ENCODE data around the gene SYNJ2.

SYNJ2 gene

GRCh38 chr6:158015188-158015506 is 33.5 kb downstream of the SYNJ2 start:
- Histone ChIP-seq H3K4me3 (ENCODE audit: low read length) (no peak overlapping the region), H3K79me2 (ENCODE audit: low read length) (peaks cover 22% of the 10 kb centered on the region), H3K4me1 (ENCODE audit: low read length) (peaks cover 18% of the 10 kb centered on the region), H3K9me3 (ENCODE audit: insufficient read depth, low read length) (no peaks in the 10 kb centered on the region), H3K36me3 (replicated peaks; ENCODE audit: low read depth, low read length) (no peaks in the 10 kb centered on the region), H4K20me1 (ENCODE audit: insufficient read depth, low read length) (no peaks in the 10 kb centered on the region), H3K27ac (ENCODE audit: low read length) (no peak overlapping the region), H2AFZ (ENCODE audit: low read depth, low read length) (no peak overlapping the region), H3K4me2 (ENCODE audit: low read length) (no peak overlapping the region), H3K9ac (ENCODE audit: low read length) (no peak overlapping the region), H3K27me3 (ENCODE audit: low read depth, low read length) (no peaks in the 10 kb centered on the region)
- TF ChIP-seq EZH2phosphoT487 (IDR thresholded peaks at IDR 0.05; ENCODE audit: low read depth) (no peak), CTCF (IDR thresholded peaks at IDR 0.05; ENCODE audit: low read depth, low read length) (no peak)

GRCh38 chr6:158016571-158017383 is 35.1 kb downstream of the SYNJ2 start:
- Histone ChIP-seq H2AFZ (ENCODE audit: low read depth, low read length) (no peak overlapping the region), H3K79me2 (ENCODE audit: low read length) (peaks cover 22% of the 10 kb centered on the region), H3K9ac (ENCODE audit: low read length) (no peak overlapping the region), H3K4me3 (ENCODE audit: low read length) (no peak overlapping the region), H3K9me3 (ENCODE audit: insufficient read depth, low read length) (no peaks in the 10 kb centered on the region), H4K20me1 (ENCODE audit: insufficient read depth, low read length) (no peaks in the 10 kb centered on the region), H3K4me2 (ENCODE audit: low read length) (no peak overlapping the region), H3K27me3 (ENCODE audit: low read depth, low read length) (no peaks in the 10 kb centered on the region), H3K27ac (ENCODE audit: low read length) (no peak overlapping the region), H3K4me1 (ENCODE audit: low read length) (peaks cover 18% of the 10 kb centered on the region), H3K36me3 (replicated peaks; ENCODE audit: low read depth, low read length) (no peaks in the 10 kb centered on the region)
- TF ChIP-seq CTCF (IDR thresholded peaks at IDR 0.05; ENCODE audit: low read depth, low read length) (no peak), EZH2phosphoT487 (IDR thresholded peaks at IDR 0.05; ENCODE audit: low read depth) (no peak)

- no peak overlapping the region for H3K4me3 ChIP-seq (ENCODE audit: low read length)
- no peak overlapping the region for H3K9ac ChIP-seq (ENCODE audit: low read length)
- no peak overlapping the region for H2AFZ ChIP-seq (ENCODE audit: low read depth, low read length)
- H3K36me3 ChIP-seq (replicated peaks; ENCODE audit: low read depth, low read length): no peaks in the 10 kb centered on the region
- no peaks in the 10 kb centered on the region for H3K9me3 ChIP-seq (ENCODE audit: insufficient read depth, low read length)
- TF ChIP-seq EZH2phosphoT487 (IDR thresholded peaks at IDR 0.05; ENCODE audit: low read depth) (no peak), CTCF (IDR thresholded peaks at IDR 0.05; ENCODE audit: low read depth, low read length) (no peak)
- no peaks in the 10 kb centered on the region for H4K20me1 ChIP-seq (ENCODE audit: insufficient read depth, low read length)
- no peak overlapping the region for H3K27ac ChIP-seq (ENCODE audit: low read length)
- H3K27me3 ChIP-seq (ENCODE audit: low read depth, low read length): no peaks in the 10 kb centered on the region
- peaks cover 22% of the 10 kb centered on the region for H3K79me2 ChIP-seq (ENCODE audit: low read length)
- H3K4me1 ChIP-seq (ENCODE audit: low read length): peaks cover 18% of the 10 kb centered on the region
- H3K4me2 ChIP-seq (ENCODE audit: low read length): no peak overlapping the region
Measured at GRCh38 chr6:158017621-158018040, 36.0 kb downstream of the SYNJ2 start.

- H3K79me2 ChIP-seq (ENCODE audit: low read length): peaks cover 22% of the 10 kb centered on the region
- H3K36me3 ChIP-seq (replicated peaks; ENCODE audit: low read depth, low read length): no peaks in the 10 kb centered on the region
- H3K4me3 ChIP-seq (ENCODE audit: low read length): no peak overlapping the region
- H3K9me3 ChIP-seq (ENCODE audit: insufficient read depth, low read length): no peaks in the 10 kb centered on the region
- H3K4me1 ChIP-seq (ENCODE audit: low read length): peaks cover 18% of the 10 kb centered on the region
- H4K20me1 ChIP-seq (ENCODE audit: insufficient read depth, low read length): no peaks in the 10 kb centered on the region
- H3K4me2 ChIP-seq (ENCODE audit: low read length): no peak overlapping the region
- no peak overlapping the region for H3K9ac ChIP-seq (ENCODE audit: low read length)
- no peaks in the 10 kb centered on the region for H3K27me3 ChIP-seq (ENCODE audit: low read depth, low read length)
- H3K27ac ChIP-seq (ENCODE audit: low read length): no peak overlapping the region
- no peak for TF ChIP-seq EZH2phosphoT487 (IDR thresholded peaks at IDR 0.05; ENCODE audit: low read depth)
- no peak for TF ChIP-seq CTCF (IDR thresholded peaks at IDR 0.05; ENCODE audit: low read depth, low read length)
- no peak overlapping the region for H2AFZ ChIP-seq (ENCODE audit: low read depth, low read length)
Measured at GRCh38 chr6:158018041-158018771, 36.5 kb downstream of the SYNJ2 start.
